ENCODE data around the gene UQCC5.
A peak's percentile ranks its signal among the peaks of the same experiment; 100 is the strongest.

Gene UQCC5

DNA sequence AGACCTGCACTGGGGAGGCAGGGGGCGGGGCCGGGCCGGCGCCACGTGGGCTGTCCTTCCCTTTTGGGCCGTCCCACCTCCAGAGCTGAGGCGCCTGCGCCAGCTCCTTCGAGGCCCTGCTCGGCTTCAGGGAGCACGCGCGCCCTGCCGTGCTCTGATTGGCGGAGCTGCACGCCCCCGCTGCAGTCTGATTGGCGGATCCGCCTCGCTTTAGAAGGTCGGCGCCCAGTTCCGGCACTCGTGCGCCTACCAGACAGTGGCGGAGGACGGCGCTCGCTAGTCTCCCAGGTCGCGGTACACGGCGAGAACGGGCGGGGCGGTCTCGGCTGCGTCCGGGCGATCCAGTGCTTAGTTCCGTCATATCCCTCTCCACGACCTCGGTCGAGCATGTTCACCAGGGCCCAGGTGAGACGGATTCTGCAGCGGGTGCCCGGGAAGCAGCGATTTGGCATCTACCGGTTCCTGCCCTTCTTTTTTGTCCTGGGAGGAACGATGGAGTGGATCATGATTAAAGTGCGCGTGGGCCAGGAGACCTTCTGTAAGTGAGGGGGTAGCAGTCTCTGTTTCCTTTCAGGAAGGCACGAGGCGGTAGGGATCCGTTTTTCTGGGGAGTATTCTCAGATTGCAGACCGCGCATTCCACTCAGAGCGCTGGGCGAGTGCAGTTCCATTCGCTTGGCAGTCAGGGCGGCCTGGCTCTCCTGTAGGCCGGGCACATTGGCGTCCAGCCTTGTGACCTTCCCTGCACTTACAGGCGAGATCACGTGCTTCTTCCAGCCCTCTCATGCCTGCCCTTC, at the start of gene UQCC5:
UQCC5 (plus strand) TSS at position 237 of the 796 bp plus-strand sequence; CDS start at position 388, 151 bp downstream.
- DNase-seq, result peak; percentile 76 to 97 (median 94)

DNA sequence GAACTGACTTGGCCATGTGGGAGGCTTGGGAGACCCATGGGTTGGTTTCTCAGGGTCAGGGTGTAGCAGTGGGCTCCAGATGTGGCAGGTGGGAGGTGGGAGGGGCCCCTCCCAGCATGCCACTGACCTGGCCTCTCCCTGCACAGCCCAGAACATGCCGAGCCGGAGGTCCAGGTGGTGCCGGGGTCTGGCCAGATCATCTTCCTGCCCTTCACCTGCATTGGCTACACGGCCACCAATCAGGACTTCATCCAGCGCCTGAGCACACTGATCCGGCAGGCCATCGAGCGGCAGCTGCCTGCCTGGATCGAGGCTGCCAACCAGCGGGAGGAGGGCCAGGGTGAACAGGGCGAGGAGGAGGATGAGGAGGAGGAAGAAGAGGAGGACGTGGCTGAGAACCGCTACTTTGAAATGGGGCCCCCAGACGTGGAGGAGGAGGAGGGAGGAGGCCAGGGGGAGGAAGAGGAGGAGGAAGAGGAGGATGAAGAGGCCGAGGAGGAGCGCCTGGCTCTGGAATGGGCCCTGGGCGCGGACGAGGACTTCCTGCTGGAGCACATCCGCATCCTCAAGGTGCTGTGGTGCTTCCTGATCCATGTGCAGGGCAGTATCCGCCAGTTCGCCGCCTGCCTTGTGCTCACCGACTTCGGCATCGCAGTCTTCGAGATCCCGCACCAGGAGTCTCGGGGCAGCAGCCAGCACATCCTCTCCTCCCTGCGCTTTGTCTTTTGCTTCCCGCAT, 49.2 kb upstream of the UQCC5 start:
- peak in 1 of 14 donors; percentile 33 for DNase-seq

- DNase-seq, result no peak
These were observed 48.4 kb upstream of the UQCC5 start for GRCh38 chr3:52487788-52488691.

GRCh38 chr3:52488746-52489145, 47.7 kb upstream of the UQCC5 start:
- no peak for DNase-seq

DNA sequence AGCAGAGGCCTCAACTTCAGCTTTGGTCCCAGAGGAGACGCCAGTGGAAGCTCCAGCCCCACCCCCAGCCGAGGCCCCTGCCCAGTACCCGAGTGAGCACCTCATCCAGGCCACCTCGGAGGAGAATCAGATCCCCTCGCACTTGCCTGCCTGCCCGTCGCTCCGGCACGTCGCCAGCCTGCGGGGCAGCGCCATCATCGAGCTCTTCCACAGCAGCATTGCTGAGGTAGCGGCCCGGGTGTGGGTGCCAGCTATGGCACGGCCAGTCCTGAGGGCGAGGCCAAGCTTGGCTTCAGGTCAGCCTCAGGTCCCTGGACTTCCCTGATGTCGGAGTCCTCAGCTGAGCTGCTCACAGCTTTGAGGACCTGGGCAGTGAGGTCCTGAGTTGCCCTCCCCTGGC, 47.0 kb upstream of the UQCC5 start:
- no peak for DNase-seq

DNA sequence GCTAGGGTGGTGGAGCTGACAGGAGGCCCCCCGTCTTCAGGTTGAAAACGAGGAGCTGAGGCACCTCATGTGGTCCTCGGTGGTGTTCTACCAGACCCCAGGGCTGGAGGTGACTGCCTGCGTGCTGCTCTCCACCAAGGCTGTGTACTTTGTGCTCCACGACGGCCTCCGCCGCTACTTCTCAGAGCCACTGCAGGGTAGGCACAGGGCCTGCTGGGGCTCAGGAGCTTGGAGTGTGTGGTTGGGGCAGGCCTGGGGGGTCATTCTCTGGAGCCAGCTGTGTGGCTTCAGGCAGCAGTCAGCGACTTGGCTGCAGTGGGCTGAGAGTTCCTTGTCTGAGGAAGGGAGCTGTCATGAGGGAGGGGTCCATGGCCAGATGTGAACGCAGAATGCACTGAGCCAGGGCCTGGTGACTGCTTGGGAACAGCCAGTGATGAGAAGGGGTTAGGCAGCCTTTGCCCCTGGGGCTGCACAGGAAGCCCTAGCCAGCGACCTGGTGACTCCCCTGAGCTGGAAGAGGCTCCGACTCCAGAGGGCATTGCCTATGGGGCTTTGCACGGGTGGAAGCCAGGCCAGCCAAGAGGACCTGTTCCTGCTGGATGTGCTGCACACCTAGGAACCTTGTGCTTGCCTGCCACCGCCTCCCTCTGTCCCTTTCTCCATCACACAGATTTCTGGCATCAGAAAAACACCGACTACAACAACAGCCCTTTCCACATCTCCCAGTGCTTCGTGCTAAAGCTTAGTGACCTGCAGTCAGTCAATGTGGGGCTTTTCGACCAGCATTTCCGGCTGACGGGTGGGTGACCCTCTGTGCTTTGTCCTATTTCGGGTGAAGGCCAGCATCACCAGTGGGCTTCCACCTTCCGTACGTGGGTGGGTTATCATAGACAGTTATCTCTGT, 46.1 kb upstream of the UQCC5 start:
- DNase-seq, result peak in 1 of 14 donors; percentile 17

DNA sequence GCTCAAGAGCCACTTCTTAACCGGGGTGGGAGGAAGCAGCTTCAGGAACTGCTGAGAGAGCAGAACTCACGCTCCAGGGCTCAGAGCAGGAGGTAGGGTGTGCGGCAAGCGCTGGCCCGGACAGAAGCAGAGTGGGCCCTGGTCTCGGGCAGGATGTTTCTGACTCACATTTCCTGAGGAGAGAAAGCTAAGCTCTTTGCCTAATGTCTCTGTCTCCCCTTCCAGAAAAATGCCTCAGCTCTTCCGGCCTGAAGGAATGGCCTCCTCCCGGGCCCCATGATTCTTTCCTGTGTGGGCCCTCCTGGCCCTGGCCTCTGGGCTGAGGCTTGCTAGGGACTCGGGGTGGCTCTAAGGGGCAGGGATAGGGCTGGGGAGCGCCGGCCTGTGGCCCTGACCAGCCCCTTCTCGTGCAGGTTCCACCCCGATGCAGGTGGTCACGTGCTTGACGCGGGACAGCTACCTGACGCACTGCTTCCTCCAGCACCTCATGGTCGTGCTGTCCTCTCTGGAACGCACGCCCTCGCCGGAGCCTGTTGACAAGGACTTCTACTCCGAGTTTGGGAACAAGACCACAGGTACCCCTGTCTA, 45.4 kb upstream of the UQCC5 start:
- peak in 2 of 14 donors; percentile 3 to 21 for DNase-seq

GRCh38 chr3:52492059-52492458, 44.3 kb upstream of the UQCC5 start:
- DNase-seq, result no peak

GRCh38 chr3:52493232-52494017, 43.0 kb upstream of the UQCC5 start:
- DNase-seq, result no peak

DNA sequence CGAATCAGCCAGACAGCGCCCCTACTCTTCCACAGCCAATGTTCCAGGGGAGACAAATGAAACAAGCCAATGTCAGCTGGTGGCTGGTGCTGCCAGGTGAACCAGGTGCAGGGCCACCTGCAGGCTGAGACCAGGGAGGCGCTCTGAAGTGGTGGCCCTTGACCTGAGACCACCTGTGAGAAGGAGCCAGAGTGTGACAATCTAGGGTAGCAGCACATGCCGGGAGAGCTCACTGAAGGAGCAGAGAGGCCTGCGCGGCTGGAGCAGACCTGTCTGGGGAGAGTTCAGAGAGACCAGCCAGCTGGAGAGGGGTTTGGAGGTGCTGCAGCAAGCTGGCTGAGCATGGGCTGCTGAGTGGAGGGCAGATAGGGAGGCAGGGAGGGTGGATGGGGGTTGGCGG, 42.0 kb upstream of the UQCC5 start:
- DNase-seq, result peak in 1 of 14 donors; percentile 49

- DNase-seq, result no peak
These were observed 41.4 kb upstream of the UQCC5 start, which contains the start of gene STAB1 for GRCh38 chr3:52494886-52495495. TSS of gene STAB1 (plus strand) at chr3:52495338. CDS start at chr3:52495414, 76 bp downstream.

GRCh38 chr3:52495777-52496602, 40.4 kb upstream of the UQCC5 start:
- DNase-seq, result peak in 1 of 14 donors; percentile 17

GRCh38 chr3:52498137-52499054, 38.0 kb upstream of the UQCC5 start:
- DNase-seq, result peak in 7 of 14 donors; percentile 9 to 65 (median 42)

GRCh38 chr3:52501046-52501445, 35.4 kb upstream of the UQCC5 start:
- DNase-seq, result no peak

DNA sequence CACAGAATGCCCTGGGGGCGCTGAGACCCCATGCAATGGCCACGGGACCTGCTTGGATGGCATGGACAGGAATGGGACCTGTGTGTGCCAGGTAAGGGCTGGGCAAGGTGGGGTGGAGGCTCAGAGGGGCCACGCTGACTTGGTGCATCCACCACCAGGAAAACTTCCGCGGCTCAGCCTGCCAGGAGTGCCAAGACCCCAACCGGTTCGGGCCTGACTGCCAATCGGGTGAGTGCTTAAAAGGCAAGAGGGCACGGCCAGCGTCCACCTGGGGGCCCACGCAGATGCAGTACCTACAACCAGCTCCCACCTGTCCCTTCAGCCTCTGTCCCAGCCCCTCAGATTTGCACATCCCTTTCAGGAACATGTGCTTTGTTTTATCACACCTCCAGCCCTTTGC, 34.4 kb upstream of the UQCC5 start:
- DNase-seq, result no peak

DNA sequence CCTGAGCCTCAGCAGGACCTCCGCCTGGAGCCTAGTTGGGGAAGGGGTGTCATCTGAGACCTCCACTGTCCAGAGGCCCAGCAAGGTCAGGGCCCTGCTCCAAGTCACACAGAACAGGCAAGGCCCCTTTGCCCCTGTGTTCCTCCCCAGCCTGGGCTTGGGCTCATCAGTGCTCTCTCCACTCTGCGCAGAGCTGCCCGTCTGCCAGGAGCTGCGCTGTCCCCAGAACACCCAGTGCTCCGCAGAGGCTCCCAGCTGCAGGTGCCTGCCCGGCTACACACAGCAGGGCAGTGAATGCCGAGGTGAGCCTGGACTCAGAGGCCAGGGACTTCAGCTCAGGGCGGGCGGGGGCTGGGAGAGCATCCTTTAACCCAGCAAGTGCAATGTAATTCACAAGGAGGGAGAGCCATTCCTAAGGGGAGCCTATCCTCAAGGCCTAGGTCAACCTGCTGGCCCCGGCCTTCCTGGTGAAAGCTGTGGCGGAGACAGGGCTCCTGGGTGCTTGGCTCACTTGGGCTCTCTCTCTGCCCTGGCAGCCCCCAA, 33.5 kb upstream of the UQCC5 start:
- DNase-seq, result no peak

- no peak for DNase-seq
These were observed 32.5 kb upstream of the UQCC5 start for GRCh38 chr3:52503788-52504424.
